ENCODE data around the gene NMD3. TPM values are rescaled to one million over a fixed set of nuclear protein-coding genes. Genes with fewer than 3 reads are reported as not detected.

The NMD3 gene
- total and polyA plus RNA-seq, 2 of the 13 experiments (the other 11 are each of a cell fraction or from before 2014, with no cell fraction given) = 44.2 to 55.2 TPM

DNA sequence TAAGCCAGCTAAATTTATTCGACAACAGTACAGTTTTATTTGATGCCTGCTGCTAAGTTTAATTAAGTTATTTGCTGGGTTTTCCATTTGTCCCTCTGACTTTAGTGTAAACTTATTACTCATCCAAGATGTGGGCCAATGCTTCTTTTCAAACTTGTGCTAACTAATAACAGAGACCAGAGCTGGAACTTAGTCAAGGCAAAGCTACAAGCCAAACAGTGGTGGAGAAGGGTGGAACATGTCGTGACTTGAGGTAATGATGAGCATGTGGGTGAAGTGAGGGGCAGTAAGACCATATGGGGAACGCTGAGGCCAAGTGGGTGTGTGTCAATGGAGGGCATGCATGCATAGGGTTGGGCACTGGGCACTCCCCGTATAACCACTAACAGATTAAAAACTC is 63.9 kb downstream of the NMD3 start (continued):
- TF ChIP-seq ZHX2 (IDR thresholded peaks at IDR 0.05; ENCODE audit: low read depth) = no peak
- no peak for TF ChIP-seq ZHX2 (CRISPR knock-in tag; IDR thresholded peaks at IDR 0.05; ENCODE audit: borderline replicate concordance)
- TF ChIP-seq, protein P1, sequence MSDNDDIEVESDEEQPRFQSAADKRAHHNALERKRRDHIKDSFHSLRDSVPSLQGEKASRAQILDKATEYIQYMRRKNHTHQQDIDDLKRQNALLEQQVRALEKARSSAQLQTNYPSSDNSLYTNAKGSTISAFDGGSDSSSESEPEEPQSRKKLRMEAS (IDR thresholded peaks at IDR 0.05) = no peak
- no peak for TF ChIP-seq ATRX (CRISPR knock-in tag; IDR thresholded peaks at IDR 0.05; ENCODE audit: borderline replicate concordance)
- no peak for TF ChIP-seq STAT5B (CRISPR knock-in tag; IDR thresholded peaks at IDR 0.05)
- no peak for TF ChIP-seq ZNF773 (CRISPR knock-in tag; IDR thresholded peaks at IDR 0.05; ENCODE audit: borderline replicate concordance)
- TF ChIP-seq GRHL1 (CRISPR knock-in tag; conservative IDR thresholded peaks at IDR 0.05) = no peak
- TF ChIP-seq KDM5B (CRISPR knock-in tag; IDR thresholded peaks at IDR 0.05; ENCODE audit: borderline replicate concordance) = no peak
- no peak for TF ChIP-seq ZNF256 (CRISPR knock-in tag; conservative IDR thresholded peaks at IDR 0.05)
- no peak for TF ChIP-seq NCOA1 (CRISPR knock-in tag; IDR thresholded peaks at IDR 0.05)
- no peak for TF ChIP-seq PHF8 (CRISPR knock-in tag; IDR thresholded peaks at IDR 0.05)
- no peak for TF ChIP-seq ZNF326 (CRISPR knock-in tag; IDR thresholded peaks at IDR 0.05; ENCODE audit: borderline replicate concordance)
- TF ChIP-seq MED13 (CRISPR knock-in tag; IDR thresholded peaks at IDR 0.05) = no peak
